DMS153 (cell line): ENCODE measurements around the gene CFLAR.
"Not testable (repeated sequence)": the region's sequence is repeated elsewhere in the genome, so short reads cannot be mapped to it uniquely, and the experiment has no call there.

Source experiments
- DNase-seq: peaks from one replicate; lab custom pipeline; 2025; lab: John Stamatoyannopoulos, UW

CFLAR gene

DNA sequence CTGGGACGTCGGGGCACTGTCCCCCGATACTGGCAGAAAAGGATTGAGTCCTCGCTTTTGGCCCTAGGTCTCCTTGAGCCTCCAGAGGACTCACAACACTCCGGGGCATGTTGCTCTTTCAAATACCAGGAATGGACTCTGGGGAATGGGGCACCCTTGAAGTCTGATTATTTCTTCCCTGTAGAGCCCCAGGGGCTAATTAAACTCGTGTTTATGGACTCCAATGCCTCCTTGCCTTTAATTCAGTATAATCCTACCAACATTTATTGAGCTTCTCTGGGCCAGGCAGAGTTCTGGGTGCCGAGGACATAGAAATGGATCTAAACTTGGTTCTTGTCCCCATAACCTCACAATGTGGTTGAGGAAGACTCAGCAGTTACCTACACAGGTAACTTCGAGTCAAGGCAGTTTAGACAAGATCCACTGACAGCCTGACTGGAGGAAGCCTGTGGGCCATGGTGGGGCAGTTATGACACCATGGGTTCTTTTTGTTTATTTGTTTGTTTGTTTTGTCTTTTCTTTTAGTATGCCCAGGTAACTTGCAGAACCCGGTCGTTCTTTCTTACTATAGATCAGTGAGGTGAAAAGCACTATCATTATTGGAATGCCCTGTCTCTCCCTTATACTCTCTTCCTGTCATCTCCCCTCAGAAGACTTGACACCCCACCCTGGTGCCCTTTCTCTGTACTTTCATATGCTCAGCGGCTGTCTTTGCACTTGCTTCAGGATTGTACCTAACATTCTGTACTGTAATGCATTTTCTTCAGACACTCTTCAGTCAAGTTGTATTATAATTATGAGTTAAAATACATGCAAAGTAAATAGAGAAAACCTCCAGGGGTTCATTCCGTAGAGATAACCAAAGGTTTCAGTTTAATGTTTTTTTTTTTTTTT is 3.2 kb downstream of the CFLAR start:
- no peak for DNase-seq

DNA sequence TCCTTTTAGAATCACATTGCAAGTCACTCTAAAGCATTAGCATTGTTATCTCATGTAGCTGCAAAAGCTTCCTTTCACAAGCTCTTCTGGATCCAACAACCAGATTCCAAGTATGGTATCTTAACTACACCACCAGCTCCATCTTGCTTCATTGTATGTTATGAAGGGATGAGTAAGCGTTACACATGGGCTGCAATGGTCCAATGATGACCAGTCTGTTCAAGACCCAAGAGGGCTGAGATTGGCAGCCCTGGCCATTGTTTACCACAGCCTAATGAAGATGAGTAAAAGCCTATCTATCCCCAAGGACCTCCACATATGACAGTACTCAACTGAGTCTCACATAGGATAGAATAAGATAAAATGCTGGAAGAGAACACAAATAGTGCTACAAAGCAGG is 6.3 kb downstream of the CFLAR start:
- no peak for DNase-seq

DNA sequence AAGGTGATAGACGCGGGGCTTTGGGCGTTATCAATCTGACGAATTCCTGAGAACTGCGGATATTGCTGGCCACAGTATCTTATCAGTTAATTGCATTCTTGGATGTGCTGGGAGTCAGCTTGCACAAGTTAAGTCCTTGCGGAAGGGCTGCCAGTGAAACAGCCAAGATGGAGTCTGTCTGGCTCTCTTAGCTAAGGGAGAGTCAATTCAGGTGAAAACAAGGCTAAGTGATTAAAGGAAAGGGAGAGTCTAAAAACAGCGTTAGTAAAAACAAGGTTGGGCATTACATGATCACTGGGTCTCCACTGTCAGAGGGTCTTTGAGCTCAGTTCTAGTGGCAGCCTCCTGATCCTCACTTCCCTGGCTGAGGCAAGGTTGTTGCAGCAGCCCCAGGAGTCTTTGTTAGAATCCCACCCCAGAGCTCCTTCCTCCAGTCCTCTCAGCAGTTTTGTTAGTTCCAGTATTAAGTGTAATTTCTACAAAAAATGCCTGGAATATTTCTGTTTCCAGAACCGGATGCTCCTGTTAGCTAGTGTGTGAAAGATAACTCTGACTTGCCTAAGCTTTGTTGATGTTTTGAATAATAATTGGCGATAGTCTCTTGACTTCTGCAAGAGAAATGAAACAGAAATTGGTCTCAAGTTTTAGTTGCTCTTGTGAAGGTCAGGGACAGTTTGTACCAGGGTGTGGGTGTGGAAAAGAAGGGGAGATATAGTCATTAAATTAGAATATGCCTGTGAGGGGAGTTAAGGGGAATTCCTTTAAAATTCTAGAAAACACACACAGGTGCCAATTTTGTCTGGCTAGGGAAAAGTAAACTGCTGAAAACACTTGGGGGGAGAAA is 10.6 kb downstream of the CFLAR start:
- DNase-seq, result no peak

DNA sequence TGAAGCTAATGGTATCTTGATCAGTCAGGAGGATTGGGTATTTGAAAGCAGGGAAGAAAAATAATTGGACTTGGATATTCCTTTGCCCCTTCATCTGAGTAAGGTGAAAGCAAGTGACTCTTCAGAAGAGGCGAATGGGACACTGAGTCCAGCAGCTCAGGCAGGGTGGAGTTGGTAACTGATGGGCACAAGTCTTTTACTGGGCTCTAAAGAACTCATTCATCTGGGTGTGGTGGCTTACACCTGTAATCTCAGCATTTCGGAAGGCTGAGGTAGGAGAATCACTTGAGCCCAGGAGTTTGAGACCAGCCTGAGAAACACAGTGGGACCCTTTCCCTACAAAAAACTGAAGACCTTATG is 11.2 kb downstream of the CFLAR start:
- no peak for DNase-seq

DNA sequence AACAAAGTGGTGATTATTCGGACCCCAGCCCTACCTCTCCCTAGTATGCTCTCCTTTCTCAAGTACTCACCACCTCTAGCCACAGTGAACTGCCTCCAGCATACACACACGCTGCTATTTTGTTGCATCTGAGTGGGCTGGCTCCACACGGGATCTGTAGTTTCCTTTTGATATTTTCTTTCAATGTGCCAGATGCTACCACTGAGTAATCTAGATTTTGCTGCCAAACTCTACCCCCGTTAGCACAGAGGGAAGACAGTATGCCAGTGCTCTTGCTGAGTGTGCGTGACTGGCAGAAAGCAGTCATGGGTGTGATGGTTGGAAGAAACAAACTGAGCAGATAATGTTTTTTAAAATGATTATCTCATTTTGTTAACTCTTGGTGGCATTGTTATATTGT is 11.6 kb downstream of the CFLAR start:
- no peak for DNase-seq

DNA sequence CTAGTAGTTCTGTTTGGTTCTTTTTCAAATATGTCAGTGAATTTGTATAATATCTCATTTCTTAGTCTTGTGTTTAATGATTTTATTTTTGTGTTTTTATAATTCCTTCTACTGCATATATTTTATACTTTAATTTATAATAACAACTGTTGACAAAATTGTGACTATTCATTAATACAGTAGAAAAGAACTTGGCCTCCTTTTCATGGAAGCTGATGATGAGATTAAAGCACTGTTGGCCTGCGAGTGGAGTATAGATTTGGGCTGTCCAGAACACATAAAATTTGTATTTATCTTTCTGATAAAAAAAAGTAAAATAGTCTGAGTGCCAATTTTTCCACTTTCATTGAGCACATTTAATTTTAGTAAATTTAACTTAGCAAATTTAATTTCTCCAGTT is 12.1 kb downstream of the CFLAR start:
- DNase-seq, result no peak

DNA sequence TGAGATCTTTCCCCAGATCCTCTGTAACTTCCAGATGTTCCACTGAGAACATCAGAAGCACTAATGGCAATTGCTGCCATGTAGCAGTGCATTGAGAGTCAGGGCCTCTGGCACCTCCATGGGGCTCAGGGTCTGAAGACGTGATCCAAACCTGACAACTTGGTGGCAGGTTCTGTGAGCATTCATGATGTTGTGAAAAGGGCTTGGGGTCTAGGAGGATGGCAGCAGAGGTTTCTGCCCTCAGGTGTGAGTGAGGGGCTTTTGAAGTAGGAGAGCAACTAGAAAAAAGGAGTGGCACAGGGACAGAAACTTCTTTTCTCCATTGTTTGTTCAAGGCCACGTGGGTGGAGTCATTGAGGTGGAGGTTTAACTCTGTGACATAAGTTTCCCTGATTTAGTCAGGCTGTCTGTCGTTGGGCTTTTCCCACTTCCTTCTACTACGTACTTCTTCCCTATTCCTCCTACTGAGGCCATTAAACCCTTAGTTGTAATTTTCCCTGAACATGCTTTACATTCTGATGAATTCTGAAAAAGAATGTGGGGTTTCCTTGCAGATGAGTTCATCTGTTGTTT is 13.1 kb downstream of the CFLAR start:
- no peak for DNase-seq

DNA sequence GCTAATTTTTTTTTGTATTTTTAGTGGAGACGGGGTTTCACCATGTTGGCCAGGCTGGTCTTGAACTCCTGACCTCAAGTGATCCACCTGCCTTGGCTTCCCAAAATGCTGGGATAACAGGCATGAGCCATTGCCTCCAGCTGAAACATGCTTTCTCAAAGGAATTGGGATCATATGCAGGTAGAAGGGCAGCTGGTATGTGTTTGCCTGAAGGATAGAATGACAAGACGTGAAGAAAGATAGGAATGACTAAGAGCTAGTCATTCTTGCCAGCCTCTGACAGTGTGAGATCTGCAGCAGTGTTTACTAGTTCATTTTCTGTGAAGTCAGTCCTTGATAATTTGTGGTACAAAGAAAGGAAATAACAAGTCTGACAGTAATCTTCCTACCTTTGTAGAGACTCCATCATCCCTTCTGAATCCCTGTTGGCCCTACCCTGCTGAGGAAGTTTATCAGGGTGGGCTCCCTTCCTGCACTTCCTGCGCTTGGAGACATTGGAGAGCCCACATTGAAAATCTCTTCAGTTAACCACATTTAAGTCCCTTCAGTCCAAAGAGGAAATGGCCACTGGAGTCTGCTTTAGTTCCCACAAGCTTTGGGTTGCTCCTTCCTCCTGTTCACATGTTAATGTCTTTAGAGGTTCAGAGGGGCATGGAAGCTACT is 14.7 kb downstream of the CFLAR start:
- DNase-seq, result no peak

DNA sequence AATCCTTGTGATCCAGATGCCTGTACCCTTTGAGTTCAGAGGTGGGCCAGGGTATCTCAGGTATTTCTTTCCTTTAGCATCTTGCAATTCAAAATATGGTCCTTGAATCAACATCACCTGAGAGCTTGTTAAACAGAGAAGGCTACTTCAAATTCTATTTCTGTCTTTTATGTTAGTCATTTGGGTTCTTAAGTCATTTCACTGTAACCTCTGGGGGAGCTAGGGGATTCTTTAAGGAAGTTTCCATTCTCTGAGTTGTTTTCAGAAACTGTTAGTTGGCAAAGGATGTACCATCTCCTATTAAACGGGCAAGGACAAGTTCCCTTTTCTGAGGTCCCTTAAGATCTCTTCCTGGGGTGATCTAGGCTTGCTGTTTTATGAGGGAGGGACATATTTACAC is 16.6 kb downstream of the CFLAR start:
- no peak for DNase-seq

DNA sequence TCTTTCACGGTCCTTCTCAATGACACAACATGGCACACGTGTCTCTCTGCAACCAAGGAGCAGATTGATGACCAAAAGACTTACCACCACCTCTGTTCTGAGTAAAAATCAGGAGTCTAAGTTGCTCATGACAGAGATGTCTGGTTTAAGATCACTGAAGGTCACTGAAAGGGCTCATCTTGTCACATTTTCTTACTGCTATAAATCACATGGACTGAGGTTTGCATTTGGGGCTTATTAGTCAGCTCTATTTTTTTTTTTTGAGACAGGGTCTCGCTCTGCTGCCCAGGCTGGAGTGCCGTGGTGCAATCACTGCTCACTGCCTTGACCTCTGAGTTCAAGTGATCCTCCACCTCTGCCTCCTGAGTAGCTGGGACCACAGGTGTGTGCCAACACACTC is 19.4 kb downstream of the CFLAR start:
- DNase-seq, result no peak

DNA sequence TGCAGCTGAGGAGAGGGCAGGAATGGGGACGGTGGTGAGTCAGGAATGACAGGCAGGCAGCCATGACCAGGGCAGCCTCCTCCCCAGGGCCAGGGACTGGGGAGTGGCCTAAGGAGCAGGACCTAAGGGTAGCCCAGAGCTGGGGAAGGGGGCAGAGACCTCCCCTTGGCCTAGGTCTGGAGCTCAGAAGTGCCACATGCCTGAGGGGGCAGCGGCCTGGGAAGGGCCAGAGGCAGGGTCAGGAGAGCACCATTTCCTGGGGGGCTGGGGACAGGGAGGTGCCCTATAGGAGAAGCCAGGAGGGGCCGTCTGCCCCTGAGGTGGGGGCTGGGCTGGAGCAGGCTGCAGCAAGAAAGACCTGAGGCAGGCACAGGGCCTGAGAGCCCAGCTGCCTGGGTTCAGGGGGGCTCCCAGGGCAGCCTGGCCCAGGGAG is 20.9 kb downstream of the CFLAR start:
- DNase-seq, result no peak

DNA sequence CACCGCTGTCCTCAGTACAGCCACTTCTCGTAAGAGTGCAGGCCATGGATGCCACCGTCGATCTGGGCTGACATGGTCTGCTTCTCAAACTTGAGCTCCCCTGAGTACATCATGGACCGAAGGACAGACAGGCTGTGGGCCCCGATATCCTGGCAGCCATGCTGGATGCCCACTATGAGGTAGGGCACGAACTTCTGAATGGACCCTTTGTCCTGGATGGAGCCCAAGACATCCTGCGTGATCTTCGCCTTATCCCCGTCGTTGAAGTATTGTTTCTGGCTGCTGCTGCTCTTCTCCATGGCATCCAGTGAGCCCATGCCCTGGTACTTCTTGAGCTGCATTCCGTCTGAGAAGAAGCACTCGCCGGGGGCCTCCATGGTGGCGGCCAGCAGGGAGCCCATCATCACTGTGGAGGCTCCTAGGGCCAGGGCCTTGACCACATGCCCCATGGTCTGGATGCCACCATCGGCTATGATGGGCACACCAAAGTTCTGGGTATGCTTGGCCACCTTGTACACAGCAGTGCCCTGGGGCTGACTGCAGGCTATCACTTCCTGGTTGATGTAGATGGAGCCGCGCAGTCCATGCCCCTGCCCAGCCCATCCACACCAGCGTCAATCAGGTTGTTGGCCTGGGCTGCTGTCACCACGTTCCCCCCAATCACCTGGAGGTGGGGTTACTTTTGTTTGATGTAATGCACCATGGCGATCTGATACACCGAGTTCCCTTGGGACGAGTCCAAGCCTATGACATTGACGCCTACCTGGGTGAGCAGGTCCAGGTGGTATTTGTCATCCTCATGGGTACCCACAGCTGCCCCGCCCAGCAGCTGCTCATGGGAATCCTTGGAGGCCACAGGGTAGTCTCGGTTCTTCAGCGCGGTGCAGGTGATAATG is 21.8 kb downstream of the CFLAR start:
- no peak for DNase-seq

DNA sequence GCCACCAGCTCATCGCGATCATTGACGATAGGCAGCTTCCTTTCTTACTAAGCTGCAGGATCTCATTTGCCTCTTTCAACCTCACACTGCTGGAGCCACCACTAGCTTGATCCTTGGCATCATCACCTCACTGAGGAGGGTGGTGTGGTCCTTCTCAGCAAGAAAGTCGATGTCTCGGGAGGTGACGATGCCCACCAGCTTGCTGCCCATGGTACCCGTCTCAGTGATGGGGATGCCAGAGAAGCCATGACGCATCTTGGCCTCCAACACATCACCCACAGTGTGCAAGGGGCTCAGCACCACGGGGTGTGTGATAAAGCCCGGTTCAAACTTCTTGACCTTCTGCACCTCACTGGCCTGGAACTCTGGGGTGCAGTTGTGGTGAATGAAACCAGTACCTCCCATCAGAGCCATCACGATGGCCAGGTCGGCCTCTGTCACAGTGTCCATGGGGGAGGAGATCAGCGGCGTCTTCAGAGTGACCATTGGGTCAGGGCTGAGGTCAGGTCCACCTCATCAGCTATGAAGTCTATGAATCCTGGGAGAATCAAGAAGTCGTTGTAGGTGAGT is 22.5 kb downstream of the CFLAR start:
- no peak for DNase-seq

DNA sequence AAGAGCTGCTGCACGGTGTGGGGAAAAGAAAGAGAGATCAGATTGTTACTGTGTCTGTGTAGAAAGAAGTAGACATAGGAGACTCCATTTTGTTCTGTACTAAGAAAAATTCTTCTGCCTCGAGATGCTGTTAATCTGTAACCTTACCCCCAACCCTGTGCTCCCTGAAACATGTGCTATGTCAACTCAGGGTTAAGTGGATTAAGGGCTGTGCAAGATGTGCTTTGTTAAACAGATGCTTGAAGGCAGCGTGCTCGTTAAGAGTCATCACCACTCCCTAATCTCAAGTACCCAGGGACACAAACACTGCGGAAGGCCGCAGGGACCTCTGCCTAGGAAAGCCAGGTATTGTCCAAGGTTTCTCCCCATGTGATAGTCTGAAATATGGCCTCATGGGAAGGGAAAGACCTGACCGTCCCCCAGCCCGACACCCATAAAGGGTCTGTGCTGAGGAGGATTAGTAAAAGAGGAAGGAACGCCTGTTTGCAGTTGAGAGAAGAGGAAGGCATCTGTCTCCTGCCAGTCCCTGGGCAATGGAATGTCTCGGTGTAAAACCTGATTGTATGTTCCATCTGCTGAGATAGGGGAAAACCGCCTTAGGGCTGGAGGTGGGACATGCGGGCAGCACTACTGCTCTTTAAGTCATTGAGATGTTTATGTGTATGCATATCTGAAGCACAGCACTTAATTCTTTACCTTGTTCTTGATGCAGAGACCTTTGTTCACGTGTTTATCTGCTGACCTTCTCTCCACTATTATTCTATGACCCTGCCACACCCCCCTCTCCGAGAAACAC is 23.2 kb downstream of the CFLAR start:
- DNase-seq, result not testable (repeated sequence)

DNA sequence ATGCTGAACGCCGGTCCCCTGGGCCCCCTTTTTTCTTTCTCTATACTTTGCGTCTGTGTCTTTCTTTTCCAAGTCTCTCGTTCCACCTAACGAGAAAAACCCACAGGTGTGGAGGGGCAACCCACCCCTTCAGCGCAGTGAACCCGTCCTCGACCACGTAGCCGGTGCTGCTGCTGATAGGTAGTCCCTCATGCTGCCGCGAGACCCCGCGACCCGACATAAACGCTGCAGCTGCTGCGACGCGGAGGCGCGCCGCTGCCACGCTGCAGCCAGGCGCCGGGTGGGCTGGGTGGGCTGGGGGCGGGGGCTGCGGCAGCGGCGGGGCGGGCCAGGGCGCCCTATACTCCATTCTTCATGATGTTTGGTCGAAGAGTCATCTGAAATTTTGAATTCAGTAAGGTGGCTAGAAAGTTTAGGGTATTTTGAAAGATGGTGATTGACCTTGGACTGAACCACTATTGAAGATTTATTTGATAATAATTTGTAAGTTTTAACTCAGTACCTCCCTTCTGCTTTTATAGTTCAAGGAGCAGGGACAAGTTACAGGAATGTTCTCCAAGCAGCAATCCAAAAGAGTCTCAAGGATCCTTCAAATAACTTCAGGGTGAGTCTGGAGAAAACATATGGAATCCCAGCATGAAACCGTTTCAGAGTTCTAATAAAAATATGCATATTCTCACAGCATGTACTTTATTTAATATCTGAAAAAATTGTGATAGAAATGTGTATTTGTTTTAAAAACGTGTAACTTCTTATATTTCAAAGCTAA is 24.1 kb downstream of the CFLAR start:
- no peak for DNase-seq

DNA sequence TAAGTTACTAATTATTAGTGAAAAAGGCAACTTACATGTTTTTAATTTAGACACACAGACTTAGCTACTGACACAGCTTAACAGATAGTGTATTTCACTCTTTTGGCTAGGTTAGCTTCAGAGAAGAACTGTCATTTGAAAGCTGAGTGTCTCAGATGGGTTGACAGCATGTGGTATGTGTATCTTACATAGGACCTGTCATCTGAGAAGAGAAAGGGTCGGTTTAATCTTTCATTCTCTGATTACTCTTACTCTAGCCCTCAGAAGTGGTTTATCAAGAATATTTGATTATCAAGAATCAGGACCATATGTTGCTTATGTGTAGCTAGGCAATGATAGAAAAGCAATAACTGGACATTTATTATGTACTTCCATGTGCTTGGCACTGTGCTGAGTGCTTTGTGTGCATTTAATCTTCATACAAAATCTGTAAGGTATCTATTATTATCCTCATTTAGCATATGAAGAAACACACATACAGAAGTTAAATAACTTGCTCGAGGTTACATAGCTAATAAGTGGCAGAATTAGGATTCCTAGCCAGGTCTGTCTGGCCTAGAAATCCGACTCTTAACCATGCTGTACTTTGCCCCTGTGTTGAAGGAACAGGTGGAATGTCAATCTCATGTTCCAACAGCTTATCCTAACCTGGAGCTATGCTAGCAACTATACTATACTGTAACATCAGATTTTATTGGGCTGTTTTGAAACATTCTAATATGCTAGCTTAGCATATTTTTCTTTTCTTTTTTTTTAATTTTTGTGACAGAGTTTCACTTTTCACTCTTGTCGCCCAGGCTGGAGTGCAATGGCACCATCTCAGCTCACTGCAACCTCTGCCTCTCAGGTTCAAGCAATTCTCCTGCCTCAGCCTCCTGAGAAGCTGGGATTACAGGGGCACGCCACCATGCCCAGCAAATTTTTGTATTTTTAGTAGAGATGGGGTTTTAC is 28.4 kb downstream of the CFLAR start:
- DNase-seq, result no peak

DNA sequence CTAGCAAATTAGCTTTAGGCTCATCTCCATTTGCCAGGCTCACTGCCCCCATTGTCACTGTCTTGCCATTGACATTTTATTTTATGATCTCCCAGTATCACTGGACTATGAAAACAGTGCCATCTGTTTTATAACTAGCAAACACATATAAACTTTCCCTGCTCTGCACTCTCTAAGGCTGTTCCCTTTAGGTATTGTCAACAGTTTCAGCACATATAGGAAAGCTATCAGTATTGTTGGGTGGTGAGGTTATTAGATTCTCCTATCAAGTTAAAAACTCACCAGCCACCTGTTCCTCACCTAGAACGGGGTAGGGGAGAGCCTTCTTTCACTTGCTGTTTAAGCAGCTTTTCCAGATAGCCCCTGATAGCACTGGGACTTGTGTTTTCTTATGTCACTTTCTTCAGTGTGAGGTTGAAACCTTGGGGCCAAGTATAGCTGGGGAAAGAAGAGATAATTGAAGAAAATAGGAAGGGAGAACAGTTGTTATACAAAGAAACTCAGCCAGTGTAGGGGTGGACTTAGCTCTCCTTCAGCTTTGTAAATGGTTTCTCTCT is 32.5 kb downstream of the CFLAR start:
- DNase-seq, result no peak
